Stimulated activated CD8-positive, alpha-beta memory T cell treated with anti-CD3 and anti-CD28 coated beads, Interleukin-12 subunit alpha, Interleukin-12 subunit beta, amount 100 ng/mL, for 4 hours (primary cell): ENCODE results near the gene DCAF11.
A peak's percentile ranks its signal among the peaks of the same experiment; 100 is the strongest.

ENCODE experiments used
- DNase-seq: peaks from one replicate; pipeline ENCODE4 v3.0.0-alpha.2; 2020; ENCODE audit warnings: low read depth

Gene DCAF11

GRCh38 chr14:24139272-24139934, 24.8 kb downstream of the DCAF11 start:
- no peak for DNase-seq

GRCh38 chr14:24141097-24141880, 26.7 kb downstream of the DCAF11 start, which contains the start of gene EMC9:
Gene EMC9 (minus strand): TSS chr14:24141591. CDS start chr14:24141304, 287 bp downstream.
- DNase-seq = peak; percentile 98

- no peak for DNase-seq
These were observed 28.9 kb downstream of the DCAF11 start for GRCh38 chr14:24143511-24143910.

- DNase-seq = no peak
These were observed 29.9 kb downstream of the DCAF11 start for GRCh38 chr14:24144451-24144850.

- no peak for DNase-seq
These were observed 30.6 kb downstream of the DCAF11 start for GRCh38 chr14:24145219-24145618.

- DNase-seq = no peak
These were observed 31.3 kb downstream of the DCAF11 start for GRCh38 chr14:24145690-24146452.

- DNase-seq = peak; percentile 73
These were observed 31.9 kb downstream of the DCAF11 start, which contains the start of gene PSME2 for GRCh38 chr14:24146453-24146977. Gene PSME2 (minus strand): TSS chr14:24146610. CDS start chr14:24146581, 29 bp downstream.

- DNase-seq = peak; percentile 94
These were observed 32.6 kb downstream of the DCAF11 start, which contains the start of gene RNF31 for GRCh38 chr14:24146978-24147760. Gene RNF31 (plus strand): TSS chr14:24147498. CDS start chr14:24147699, 201 bp downstream.

GRCh38 chr14:24147761-24148428, 33.3 kb downstream of the DCAF11 start:
- DNase-seq = no peak

GRCh38 chr14:24149302-24149969, 34.9 kb downstream of the DCAF11 start:
- no peak for DNase-seq

- no peak for DNase-seq
These were observed 35.5 kb downstream of the DCAF11 start for GRCh38 chr14:24150061-24150460.

GRCh38 chr14:24150567-24150966, 36.0 kb downstream of the DCAF11 start:
- no peak for DNase-seq

- DNase-seq = no peak
These were observed 36.4 kb downstream of the DCAF11 start for GRCh38 chr14:24150993-24151392.

- no peak for DNase-seq
These were observed 37.0 kb downstream of the DCAF11 start for GRCh38 chr14:24151404-24152080.

- no peak for DNase-seq
These were observed 40.5 kb downstream of the DCAF11 start for GRCh38 chr14:24155100-24155499.

- no peak for DNase-seq
These were observed 42.3 kb downstream of the DCAF11 start for GRCh38 chr14:24156840-24157239.

- no peak for DNase-seq
These were observed 42.8 kb downstream of the DCAF11 start for GRCh38 chr14:24157331-24157730.

- DNase-seq = no peak
These were observed 45.4 kb downstream of the DCAF11 start for GRCh38 chr14:24159777-24160498.

GRCh38 chr14:24160499-24160849, 45.9 kb downstream of the DCAF11 start:
- DNase-seq = no peak
